Dendritic cell treated with granulocyte-macrophage colony-stimulating factor and Interleukin-4, amounts not matched to agents 40 ng/mL and 50 ng/mL, for 4 days (primary cell): Measurements from ENCODE around the gene AGAP2.
"Not testable (repeated sequence)": the region's sequence is repeated elsewhere in the genome, so short reads cannot be mapped to it uniquely, and the experiment has no call there.

ENCODE experiments used
- H3K27ac Mint-ChIP-seq: one replicate; pipeline ENCODE4 v1.8.0; 2022; ENCODE audit warnings: mild to moderate bottlenecking, mixed read lengths
- H3K27me3 Mint-ChIP-seq: one replicate; pipeline ENCODE4 v1.8.0; 2022; ENCODE audit warnings: mild to moderate bottlenecking, mixed read lengths
- H3K36me3 Mint-ChIP-seq: one replicate; pipeline ENCODE4 v1.8.0; 2022; ENCODE audit warnings: low read depth, mixed read lengths
- H3K4me1 Mint-ChIP-seq: one replicate; pipeline ENCODE4 v1.8.0; 2022; ENCODE audit warnings: low read depth, mixed read lengths
- H3K4me3 Mint-ChIP-seq: one replicate; pipeline ENCODE4 v1.8.0; 2022; ENCODE audit warnings: mild to moderate bottlenecking, moderate library complexity, mixed read lengths
- H3K9me3 Mint-ChIP-seq: one replicate; pipeline ENCODE4 v1.8.0; 2022; ENCODE audit warnings: mixed read lengths
- intact Hi-C: fragments of 100-400 bp; cut with micrococcal nuclease; formaldehyde crosslinking; loops from one replicate; pipeline ENCODE4 v1.15.0; 2022

AGAP2 gene

DNA sequence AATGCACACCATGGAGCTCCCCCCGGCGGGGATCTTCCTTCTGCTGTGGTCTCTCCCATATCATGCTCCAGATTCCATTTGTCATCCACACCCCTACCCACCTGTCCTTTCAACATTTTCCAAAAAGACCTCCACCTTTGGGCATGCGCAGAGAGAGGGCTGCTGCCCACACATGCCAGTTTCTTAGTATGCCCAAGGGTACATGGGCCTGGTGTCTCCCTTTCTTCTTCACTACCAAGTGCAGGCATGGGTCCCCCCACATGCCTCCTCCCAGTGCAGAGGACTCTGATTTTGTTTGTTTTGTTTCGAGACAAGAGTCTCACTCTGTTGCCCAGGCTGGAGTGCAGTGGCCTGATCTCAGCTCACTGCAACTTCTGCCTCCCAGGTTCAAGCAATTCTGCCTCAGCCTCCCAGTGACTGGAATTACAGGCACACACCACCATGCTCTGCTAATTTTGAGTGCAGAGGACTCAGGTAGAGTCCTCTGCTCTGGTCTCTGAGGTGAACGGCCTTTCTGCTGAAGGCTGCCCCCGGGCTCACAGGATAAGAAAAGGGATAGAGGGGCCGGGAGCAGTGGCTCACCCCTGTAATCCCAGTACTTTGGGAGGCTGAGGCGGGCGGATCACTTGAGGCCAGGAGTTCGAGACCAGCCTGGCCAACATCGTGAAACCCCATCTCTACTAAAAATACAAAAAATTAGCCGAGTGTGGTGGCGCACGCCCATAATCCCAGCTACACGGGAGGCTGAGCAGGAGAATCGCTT is 16.5 kb downstream of the AGAP2 start:
- intact Hi-C loops, H3K9me3 Mint-ChIP-seq: not testable (repeated sequence)

DNA sequence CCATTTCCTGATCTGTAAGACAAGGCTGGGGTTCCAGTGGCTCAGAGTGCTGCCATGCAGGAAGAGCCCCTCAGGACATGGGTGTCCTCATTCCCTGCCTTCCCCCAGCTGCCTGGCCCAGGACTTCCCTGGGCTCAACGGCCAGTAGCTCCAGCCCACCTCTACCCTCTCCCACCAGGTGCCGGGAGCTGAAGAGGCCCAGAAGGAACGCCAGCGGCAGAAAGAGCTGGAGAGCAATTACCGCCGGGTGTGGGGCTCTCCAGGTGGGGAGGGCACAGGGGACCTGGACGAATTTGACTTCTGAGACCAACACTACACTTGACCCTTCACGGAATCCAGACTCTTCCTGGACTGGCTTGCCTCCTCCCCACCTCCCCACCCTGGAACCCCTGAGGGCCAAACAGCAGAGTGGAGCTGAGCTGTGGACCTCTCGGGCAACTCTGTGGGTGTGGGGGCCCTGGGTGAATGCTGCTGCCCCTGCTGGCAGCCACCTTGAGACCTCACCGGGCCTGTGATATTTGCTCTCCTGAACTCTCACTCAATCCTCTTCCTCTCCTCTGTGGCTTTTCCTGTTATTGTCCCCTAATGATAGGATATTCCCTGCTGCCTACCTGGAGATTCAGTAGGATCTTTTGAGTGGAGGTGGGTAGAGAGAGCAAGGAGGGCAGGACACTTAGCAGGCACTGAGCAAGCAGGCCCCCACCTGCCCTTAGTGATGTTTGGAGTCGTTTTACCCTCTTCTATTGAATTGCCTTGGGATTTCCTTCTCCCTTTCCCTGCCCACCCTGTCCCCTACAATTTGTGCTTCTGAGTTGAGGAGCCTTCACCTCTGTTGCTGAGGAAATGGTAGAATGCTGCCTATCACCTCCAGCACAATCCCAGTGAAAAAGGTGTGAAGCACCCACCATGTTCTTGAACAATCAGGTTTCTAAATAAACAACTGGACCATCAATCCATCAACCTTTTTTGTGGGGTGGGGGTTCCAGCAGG is 17.6 kb downstream of the AGAP2 start:
- Mint-ChIP-seq H3K27ac (no peak overlapping the region), H3K27me3 (no peaks in the 10 kb centered on the region), H3K4me1 (no peaks in the 10 kb centered on the region), H3K36me3 (peaks cover 66% of the 10 kb centered on the region), H3K4me3 (no peak overlapping the region), H3K9me3 (peaks cover 1% of the 10 kb centered on the region)
- intact Hi-C loops: no loop called here

More for the DNA sequence above, 16.5 kb downstream of the AGAP2 start:
- H3K4me3 Mint-ChIP-seq, H3K27ac Mint-ChIP-seq, H3K27me3 Mint-ChIP-seq, H3K4me1 Mint-ChIP-seq: not testable (repeated sequence)
- peaks cover 66% of the 10 kb centered on the region for H3K36me3 Mint-ChIP-seq

DNA sequence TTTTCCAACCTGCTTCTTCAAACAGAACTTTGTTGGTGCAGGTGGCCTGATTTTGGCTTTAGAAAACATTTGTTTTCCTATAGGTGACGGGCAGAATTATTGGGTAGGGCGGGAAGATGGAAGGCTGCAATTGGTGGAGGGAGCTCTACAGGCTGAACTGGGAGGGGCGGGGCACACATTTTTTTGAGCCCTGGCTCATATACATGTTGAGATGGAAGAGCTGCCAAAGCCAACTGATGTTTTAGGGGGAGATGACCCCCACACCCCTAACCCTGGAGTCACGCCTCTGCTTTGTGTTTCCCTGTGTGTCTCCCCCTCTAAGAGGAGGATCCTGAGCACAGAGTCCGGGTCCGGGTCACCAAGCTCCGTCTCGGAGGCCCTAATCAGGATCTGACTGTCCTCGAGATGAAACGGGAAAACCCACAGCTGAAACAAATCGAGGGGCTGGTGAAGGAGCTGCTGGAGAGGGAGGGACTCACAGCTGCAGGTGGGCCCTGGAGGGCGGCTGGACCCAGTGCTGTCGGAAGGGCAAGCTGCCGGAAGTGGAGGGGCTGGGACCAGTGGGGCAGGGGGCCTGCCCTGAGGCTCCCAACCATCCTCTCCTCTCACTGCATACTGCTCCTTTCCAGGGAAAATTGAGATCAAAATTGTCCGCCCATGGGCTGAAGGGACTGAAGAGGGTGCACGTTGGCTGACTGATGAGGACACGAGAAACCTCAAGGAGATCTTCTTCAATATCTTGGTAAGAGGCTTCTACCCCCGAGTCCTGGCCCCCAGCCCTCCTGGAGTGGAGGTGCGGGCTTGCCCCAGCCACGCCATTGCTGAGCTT is 18.6 kb downstream of the AGAP2 start:
- no peaks in the 10 kb centered on the region for H3K4me1 Mint-ChIP-seq
- no peak overlapping the region for H3K4me3 Mint-ChIP-seq
- no peaks in the 10 kb centered on the region for H3K27me3 Mint-ChIP-seq
- H3K36me3 Mint-ChIP-seq: peaks cover 70% of the 10 kb centered on the region
- intact Hi-C loops: no loop called here
- H3K9me3 Mint-ChIP-seq: no peaks in the 10 kb centered on the region
- H3K27ac Mint-ChIP-seq: no peak overlapping the region

DNA sequence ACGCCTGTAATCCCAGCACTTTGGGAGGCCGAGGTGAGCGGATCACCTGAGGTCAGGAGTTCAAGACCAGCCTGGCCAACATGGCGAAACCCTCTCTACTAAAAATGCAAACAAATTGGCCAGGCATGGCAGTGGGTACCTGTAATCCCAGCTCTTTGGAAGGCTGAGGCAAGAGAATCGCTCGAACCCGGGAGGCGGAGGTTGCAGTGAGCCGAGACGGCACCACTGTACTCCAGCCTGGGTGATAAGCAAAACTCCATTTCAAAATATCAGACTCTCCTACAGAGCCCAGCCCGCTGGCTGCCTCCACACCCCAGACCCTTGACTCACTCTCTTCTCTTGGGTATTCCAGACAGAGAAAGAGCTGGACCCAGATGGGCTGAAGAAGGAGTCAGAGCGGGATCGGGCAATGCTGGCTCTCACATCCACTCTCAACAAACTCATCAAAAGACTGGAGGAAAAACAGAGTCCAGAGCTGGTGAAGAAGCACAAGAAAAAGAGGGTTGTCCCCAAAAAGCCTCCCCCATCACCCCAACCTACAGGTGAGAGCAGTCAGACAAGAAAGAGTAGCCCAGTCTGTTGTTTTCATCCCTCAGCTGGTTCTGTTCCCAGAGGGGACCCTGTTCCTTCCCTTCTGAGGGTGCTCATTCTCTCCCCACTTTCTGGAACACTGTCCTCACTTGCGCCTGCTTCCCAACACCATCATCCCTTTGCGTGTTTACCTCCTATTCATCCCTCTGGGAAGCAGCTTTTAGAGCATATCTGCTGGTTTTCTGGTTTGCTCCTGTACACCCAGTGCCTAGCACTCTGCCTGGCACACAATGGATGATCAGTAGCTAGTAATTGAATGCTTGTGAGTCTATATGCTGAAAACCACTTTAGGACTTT is 19.7 kb downstream of the AGAP2 start:
- Mint-ChIP-seq H3K27ac (no peak overlapping the region), H3K4me1 (no peaks in the 10 kb centered on the region), H3K27me3 (no peaks in the 10 kb centered on the region), H3K36me3 (peaks cover 78% of the 10 kb centered on the region), H3K9me3 (no peaks in the 10 kb centered on the region), H3K4me3 (no peak overlapping the region)
- intact Hi-C loops: no loop called here

DNA sequence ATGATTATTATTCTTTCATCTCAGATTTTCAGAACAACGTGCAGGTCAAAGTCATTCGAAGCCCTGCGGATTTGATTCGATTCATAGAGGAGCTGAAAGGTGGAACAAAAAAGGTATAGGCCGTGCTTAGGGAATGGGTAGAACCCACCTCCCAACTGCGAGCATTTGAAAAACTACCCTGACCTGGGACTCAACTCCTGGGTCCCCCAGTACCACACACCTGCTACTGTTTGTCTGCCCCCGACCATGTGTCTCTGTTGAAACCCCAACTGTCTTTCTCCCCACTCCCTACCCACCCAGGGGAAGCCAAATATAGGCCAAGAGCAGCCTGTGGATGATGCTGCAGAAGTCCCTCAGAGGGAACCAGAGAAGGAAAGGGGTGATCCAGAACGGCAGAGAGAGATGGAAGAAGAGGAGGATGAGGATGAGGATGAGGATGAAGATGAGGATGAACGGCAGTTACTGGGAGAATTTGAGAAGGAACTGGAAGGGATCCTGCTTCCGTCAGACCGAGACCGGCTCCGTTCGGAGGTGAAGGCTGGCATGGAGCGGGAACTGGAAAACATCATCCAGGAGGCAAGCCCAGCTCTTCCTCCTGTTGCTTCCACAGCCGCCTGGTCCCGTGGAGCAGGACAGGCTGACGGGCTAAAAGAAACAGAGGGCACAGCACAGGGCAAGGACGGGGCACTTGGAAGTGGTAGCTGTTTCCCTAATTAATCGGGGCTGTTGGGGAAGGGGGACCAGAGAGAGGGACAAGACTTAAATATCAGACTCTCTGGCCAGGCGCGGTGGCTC is 20.5 kb downstream of the AGAP2 start:
- intact Hi-C loops: no loop called here
- Mint-ChIP-seq H3K4me3 (no peak overlapping the region), H3K27me3 (no peaks in the 10 kb centered on the region), H3K27ac (no peak overlapping the region), H3K4me1 (no peaks in the 10 kb centered on the region), H3K9me3 (no peaks in the 10 kb centered on the region), H3K36me3 (peaks cover 86% of the 10 kb centered on the region)

DNA sequence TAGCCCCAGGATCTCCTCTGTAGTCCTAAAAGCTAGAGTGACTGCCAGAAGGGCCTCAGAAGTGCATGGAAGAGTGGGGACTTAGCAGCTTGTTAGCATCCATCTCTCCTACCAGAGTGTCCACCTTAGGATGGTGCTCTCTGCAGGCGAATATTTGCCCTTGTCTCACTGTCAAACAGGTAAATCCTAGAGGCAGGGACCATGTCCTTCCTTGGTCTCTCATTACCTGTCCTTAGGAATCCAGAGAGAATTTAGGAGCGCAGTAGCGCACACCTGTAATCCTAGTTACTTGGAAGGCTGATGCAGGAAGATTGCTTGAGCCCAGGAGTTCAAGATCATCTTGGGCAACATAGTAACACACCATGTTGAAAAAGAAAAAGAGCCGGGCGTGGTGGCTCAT is 21.4 kb downstream of the AGAP2 start:
- no peaks in the 10 kb centered on the region for H3K4me1 Mint-ChIP-seq
- peaks cover 94% of the 10 kb centered on the region for H3K36me3 Mint-ChIP-seq
- intact Hi-C loops: no loop called here
- H3K9me3 Mint-ChIP-seq: no peaks in the 10 kb centered on the region
- no peaks in the 10 kb centered on the region for H3K27me3 Mint-ChIP-seq
- no peak overlapping the region for H3K4me3 Mint-ChIP-seq
- no peak overlapping the region for H3K27ac Mint-ChIP-seq

DNA sequence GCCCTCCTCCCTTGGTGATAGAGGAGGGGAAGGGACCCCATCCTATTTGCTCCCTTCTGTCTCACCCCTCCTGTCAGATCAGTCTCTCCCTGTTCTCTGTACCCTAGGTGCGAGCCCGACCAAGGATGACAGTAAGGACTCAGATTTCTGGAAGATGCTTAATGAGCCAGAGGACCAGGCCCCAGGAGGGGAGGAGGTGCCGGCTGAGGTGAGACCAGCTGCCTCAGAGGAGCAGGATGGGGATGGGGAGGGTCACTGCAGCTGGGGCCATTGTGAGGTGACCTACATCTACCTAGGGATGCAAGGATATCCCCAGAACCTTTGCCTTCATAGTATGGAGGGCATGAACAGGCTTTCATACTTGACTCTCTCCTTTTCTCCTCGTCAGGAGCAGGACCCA is 22.2 kb downstream of the AGAP2 start:
- no peak overlapping the region for H3K4me3 Mint-ChIP-seq
- intact Hi-C loops: no loop called here
- H3K27ac Mint-ChIP-seq: no peak overlapping the region
- H3K27me3 Mint-ChIP-seq: no peaks in the 10 kb centered on the region
- no peaks in the 10 kb centered on the region for H3K4me1 Mint-ChIP-seq
- no peaks in the 10 kb centered on the region for H3K9me3 Mint-ChIP-seq
- peaks cover 94% of the 10 kb centered on the region for H3K36me3 Mint-ChIP-seq

DNA sequence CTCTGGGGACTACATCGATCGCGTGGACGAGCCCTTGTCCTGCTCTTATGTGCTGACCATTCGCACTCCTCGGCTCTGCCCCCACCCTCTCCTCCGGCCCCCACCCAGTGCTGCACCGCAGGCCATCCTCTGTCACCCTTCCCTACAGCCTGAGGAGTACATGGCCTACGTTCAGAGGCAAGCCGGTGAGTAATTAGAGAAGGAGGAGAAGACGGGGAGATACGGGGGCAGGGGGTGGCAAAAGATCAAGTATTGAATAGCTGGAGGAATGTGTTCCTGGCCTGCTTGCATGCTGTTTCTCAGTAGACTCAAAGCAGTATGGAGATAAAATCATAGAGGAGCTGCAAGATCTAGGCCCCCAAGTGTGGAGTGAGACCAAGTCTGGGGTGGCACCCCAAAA is 22.8 kb downstream of the AGAP2 start:
- no peaks in the 10 kb centered on the region for H3K9me3 Mint-ChIP-seq
- H3K4me3 Mint-ChIP-seq: no peak overlapping the region
- H3K36me3 Mint-ChIP-seq: peaks cover 94% of the 10 kb centered on the region
- H3K4me1 Mint-ChIP-seq: no peaks in the 10 kb centered on the region
- no peaks in the 10 kb centered on the region for H3K27me3 Mint-ChIP-seq
- H3K27ac Mint-ChIP-seq: no peak overlapping the region
- intact Hi-C loops: no loop called here

DNA sequence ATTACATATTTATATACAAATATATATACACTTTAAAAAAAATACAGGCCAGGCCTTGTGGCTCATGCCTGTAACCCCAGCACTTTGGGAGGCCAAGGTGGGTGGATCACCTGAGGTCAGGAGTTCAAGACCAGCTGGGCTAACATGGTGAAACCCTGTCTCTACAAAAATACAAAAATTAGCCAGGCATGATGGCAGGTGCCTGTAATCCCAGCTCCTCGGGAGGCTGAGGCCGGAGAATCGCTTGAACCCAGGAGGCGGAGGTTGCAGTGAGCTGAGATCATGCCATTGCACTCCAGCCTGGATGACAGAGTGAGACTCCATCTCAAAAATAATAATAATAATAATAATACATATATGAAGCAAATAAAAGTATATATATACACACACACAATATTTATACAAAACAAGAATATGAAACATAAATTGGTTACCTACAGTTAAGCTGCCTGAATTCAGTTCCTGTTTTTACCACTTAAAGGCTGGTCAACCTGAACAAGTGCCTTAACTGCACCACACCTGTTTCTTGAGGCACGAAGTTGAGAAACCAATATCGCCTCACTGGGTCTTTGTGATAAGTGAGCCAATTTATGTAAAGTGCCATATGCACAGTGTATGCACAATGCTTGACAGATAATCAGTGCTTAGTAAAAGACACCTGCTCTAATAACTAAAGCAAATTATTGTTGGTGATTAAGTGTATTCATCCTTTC is 23.4 kb downstream of the AGAP2 start:
- H3K9me3 Mint-ChIP-seq, H3K4me1 Mint-ChIP-seq, H3K27me3 Mint-ChIP-seq, H3K4me3 Mint-ChIP-seq, H3K27ac Mint-ChIP-seq, intact Hi-C loops: not testable (repeated sequence)
- peaks cover 94% of the 10 kb centered on the region for H3K36me3 Mint-ChIP-seq

DNA sequence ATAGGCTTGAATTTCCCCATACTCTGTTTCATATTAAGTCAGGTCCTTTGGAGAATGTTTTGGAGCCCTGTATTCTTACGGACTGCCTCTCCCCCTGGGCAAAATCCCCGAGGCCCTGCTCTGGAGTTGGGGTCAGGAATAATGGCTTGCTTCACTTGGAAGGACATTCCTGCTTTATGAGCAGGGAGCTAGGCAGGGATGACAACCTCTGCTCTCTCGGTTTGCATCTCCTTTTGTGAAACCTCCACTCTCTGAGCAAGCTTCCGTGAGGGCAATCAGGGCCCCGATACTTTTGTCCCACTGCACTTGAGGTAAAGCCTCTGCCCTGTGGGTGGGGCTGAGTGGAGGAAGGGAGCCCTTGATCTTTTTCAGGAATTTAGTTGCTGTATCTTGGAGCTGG is 25.3 kb downstream of the AGAP2 start:
- no peak overlapping the region for H3K4me3 Mint-ChIP-seq
- H3K27ac Mint-ChIP-seq: no peak overlapping the region
- H3K36me3 Mint-ChIP-seq: peaks cover 94% of the 10 kb centered on the region
- intact Hi-C loops: no loop called here
- no peaks in the 10 kb centered on the region for H3K27me3 Mint-ChIP-seq
- H3K4me1 Mint-ChIP-seq: no peaks in the 10 kb centered on the region
- H3K9me3 Mint-ChIP-seq: no peaks in the 10 kb centered on the region

DNA sequence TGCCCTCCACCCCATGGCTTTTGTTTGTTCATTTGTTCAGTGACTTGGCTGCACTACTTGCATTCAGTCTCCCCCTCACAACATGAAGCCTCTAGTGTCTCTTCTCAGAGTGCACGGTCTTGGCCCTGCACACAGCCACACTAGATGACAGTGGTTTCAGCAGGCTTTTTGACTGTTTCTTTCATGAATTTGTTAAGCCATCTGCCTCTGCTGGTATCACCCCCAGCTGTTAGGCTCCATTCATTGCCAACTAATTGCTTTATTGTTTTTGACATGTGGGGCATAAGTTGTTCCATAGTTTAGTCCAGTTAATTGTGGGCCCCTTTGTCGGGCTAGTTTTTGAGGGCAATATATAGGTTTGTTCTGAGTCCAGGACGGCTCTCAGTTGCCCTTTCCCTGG is 25.8 kb downstream of the AGAP2 start:
- Mint-ChIP-seq H3K27ac (no peak overlapping the region), H3K4me1 (no peaks in the 10 kb centered on the region), H3K36me3 (peaks cover 91% of the 10 kb centered on the region), H3K9me3 (no peaks in the 10 kb centered on the region), H3K4me3 (no peak overlapping the region), H3K27me3 (no peaks in the 10 kb centered on the region)
- intact Hi-C loops: no loop called here

DNA sequence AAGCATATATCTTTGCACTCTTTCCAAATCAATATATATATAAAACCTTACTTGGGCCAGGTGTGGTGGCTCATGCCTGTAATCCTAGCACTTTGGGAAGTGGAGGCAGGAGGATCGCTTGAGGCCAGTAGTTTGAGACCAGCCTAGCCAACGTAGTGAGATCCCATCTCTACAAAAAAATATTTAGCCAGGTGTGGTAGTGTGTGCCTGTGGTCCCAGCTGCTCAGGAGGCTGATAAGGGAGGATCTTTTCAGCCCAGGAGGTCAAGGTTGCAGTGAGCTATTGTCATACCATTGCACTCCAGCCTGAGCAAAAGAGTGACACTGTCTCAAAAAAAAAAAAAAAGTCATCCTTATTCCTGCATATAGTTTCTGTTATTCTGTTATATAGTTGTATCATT is 30.2 kb downstream of the AGAP2 start:
- no peaks in the 10 kb centered on the region for H3K4me1 Mint-ChIP-seq
- H3K27ac Mint-ChIP-seq: no peak overlapping the region
- peaks cover 92% of the 10 kb centered on the region for H3K36me3 Mint-ChIP-seq
- peaks cover 2% of the 10 kb centered on the region for H3K9me3 Mint-ChIP-seq
- no peak overlapping the region for H3K4me3 Mint-ChIP-seq
- H3K27me3 Mint-ChIP-seq: no peaks in the 10 kb centered on the region
- intact Hi-C loops: no loop called here
